Urothelium cell line (cell line): Measurements from ENCODE around the gene HIPK1.
"Not testable (repeated sequence)": the region's sequence is repeated elsewhere in the genome, so short reads cannot be mapped to it uniquely, and the experiment has no call there.

Experiments used
- DNase-seq: peaks from one replicate; pipeline ENCODE4 v3.0.0; 2011; ENCODE audit warnings: low spot score, mixed read lengths
- FAIRE-seq: peaks from 2 replicates; lab custom pipeline; 2011; peaks lifted over from hg19 to GRCh38; lab: Jason Lieb, UNC

HIPK1 gene

GRCh38 chr1:113980110-113980509 is 51.0 kb downstream of the HIPK1 start:
- peak; percentile 46 for DNase-seq
- no peak for FAIRE-seq

GRCh38 chr1:113981962-113982931 is 53.1 kb downstream of the HIPK1 start:
- FAIRE-seq: peak; percentile 27
- peak; percentile 69 for DNase-seq

- FAIRE-seq: no peak
- no peak for DNase-seq
These were observed 53.8 kb downstream of the HIPK1 start for GRCh38 chr1:113982949-113983348.

GRCh38 chr1:113983391-113983790 is 54.3 kb downstream of the HIPK1 start:
- no peak for DNase-seq
- no peak for FAIRE-seq

GRCh38 chr1:113983826-113984225 is 54.7 kb downstream of the HIPK1 start:
- no peak for FAIRE-seq

GRCh38 chr1:113984710-113985109 is 55.6 kb downstream of the HIPK1 start:
- DNase-seq: no peak
- FAIRE-seq: no peak

More at GRCh38 chr1:113983826-113984225, 54.7 kb downstream of the HIPK1 start:
- DNase-seq: no peak

GRCh38 chr1:113986802-113987201 is 57.7 kb downstream of the HIPK1 start:
- DNase-seq (no peak), FAIRE-seq (no peak)

- FAIRE-seq: no peak
- DNase-seq: no peak
These were observed 58.1 kb downstream of the HIPK1 start for GRCh38 chr1:113987259-113987658.

- FAIRE-seq: no peak
These were observed 61.4 kb downstream of the HIPK1 start for GRCh38 chr1:113990530-113990929.

GRCh38 chr1:113990961-113991360 is 61.8 kb downstream of the HIPK1 start:
- DNase-seq (no peak), FAIRE-seq (no peak)

More at GRCh38 chr1:113990530-113990929, 61.4 kb downstream of the HIPK1 start:
- no peak for DNase-seq

- FAIRE-seq (no peak), DNase-seq (no peak)
These were observed 62.4 kb downstream of the HIPK1 start for GRCh38 chr1:113991467-113991997.

- DNase-seq (no peak), FAIRE-seq (no peak)
These were observed 63.9 kb downstream of the HIPK1 start for GRCh38 chr1:113993072-113993471.

GRCh38 chr1:113993766-113994165 is 64.6 kb downstream of the HIPK1 start:
- no peak for DNase-seq
- FAIRE-seq: no peak

GRCh38 chr1:113995382-113995781 is 66.3 kb downstream of the HIPK1 start:
- DNase-seq: no peak
- FAIRE-seq: no peak

GRCh38 chr1:113998361-113998760 is 69.2 kb downstream of the HIPK1 start:
- FAIRE-seq: no peak
- peak; percentile 32 for DNase-seq

- no peak for DNase-seq
- no peak for FAIRE-seq
These were observed 70.1 kb downstream of the HIPK1 start for GRCh38 chr1:113999233-113999632.

- no peak for DNase-seq
- FAIRE-seq: no peak
These were observed 70.7 kb downstream of the HIPK1 start for GRCh38 chr1:113999799-114000198.

- FAIRE-seq: no peak
These were observed 71.3 kb downstream of the HIPK1 start for GRCh38 chr1:114000406-114000805.

GRCh38 chr1:114002492-114003239 is 73.5 kb downstream of the HIPK1 start:
- DNase-seq (no peak), FAIRE-seq (no peak)

More at GRCh38 chr1:114000406-114000805, 71.3 kb downstream of the HIPK1 start:
- DNase-seq: no peak

- DNase-seq (no peak), FAIRE-seq (no peak)
These were observed 74.3 kb downstream of the HIPK1 start for GRCh38 chr1:114003431-114003830.

- DNase-seq, FAIRE-seq: not testable (repeated sequence)
These were observed 77.7 kb downstream of the HIPK1 start for GRCh38 chr1:114006825-114007224.
